SJSA1 (cell line): ENCODE results near the gene SOS2. TPM values are rescaled to one million over a fixed set of nuclear protein-coding genes. Genes with fewer than 3 reads are reported as not detected.

Source experiments
- DNase-seq, 2 experiments: peaks; one replicate each; pipeline ENCODE4 v3.0.0-alpha.2; 2015 to 2020; ENCODE audit warnings: low spot score in 2 of 2, low read depth in 1 of 2
- H3K27ac ChIP-seq: fragments of 250-450 bp; sonication (Bioruptor Pico); 2 replicates; pipeline ENCODE4 v1.5.1; 2020; ENCODE audit warnings: mild to moderate bottlenecking, moderate library complexity
- H3K27me3 ChIP-seq: fragments of 250-450 bp; sonication (Bioruptor Pico); replicated peaks from 2 replicates; pipeline ENCODE4 v1.5.1; 2020; ENCODE audit warnings: mild to moderate bottlenecking, moderate library complexity
- H3K36me3 ChIP-seq: fragments of 250-450 bp; sonication (Bioruptor Pico); 2 replicates; pipeline ENCODE4 v1.5.1; 2020; ENCODE audit warnings: mild to moderate bottlenecking
- H3K4me1 ChIP-seq: fragments of 250-450 bp; sonication (Bioruptor Pico); replicated peaks from 2 replicates; pipeline ENCODE4 v1.6.1; 2021; ENCODE audit warnings: mild to moderate bottlenecking
- H3K4me3 ChIP-seq: fragments of 250-450 bp; sonication (Bioruptor Pico); 2 replicates; pipeline ENCODE4 v1.5.1; 2020; ENCODE audit warnings: mild to moderate bottlenecking
- H3K9me3 ChIP-seq: fragments of 250-450 bp; sonication (Bioruptor Pico); replicated peaks from 2 replicates; pipeline ENCODE4 v1.5.1; 2020; ENCODE audit warnings: mild to moderate bottlenecking
- total RNA-seq: library from RNA; depleted of rRNA; stranded (reverse); fragments of >200 nt; shearing (Covaris generic); gene quantifications from 2 replicates; pipeline ENCODE4 v1.2.3, GENCODE V29; 2014

The SOS2 gene
- total RNA-seq, 1 experiment from 2014 or later: 16.2 TPM

- peaks cover 18% of the 10 kb centered on the region for H3K4me1 ChIP-seq
- no peak overlapping the region for H3K27ac ChIP-seq
- no peaks in the 10 kb centered on the region for H3K9me3 ChIP-seq
- no peak for DNase-seq
- H3K27me3 ChIP-seq: no peaks in the 10 kb centered on the region
- H3K36me3 ChIP-seq: peaks cover 31% of the 10 kb centered on the region
- no peak overlapping the region for H3K4me3 ChIP-seq
Observed at GRCh38 chr14:50117456-50117855, 113.9 kb downstream of the SOS2 start.

GRCh38 chr14:50116966-50117365 lies 114.4 kb downstream of the SOS2 start:
- peaks cover 18% of the 10 kb centered on the region for H3K4me1 ChIP-seq
- H3K4me3 ChIP-seq: peak overlapping the region; percentile 53
- no peak for DNase-seq
- H3K9me3 ChIP-seq: no peaks in the 10 kb centered on the region
- peak overlapping the region; percentile 68 for H3K27ac ChIP-seq
- peaks cover 34% of the 10 kb centered on the region for H3K36me3 ChIP-seq
- H3K27me3 ChIP-seq: no peaks in the 10 kb centered on the region

- Histone ChIP-seq H3K9me3 (no peaks in the 10 kb centered on the region), H3K36me3 (peaks cover 39% of the 10 kb centered on the region), H3K27me3 (no peaks in the 10 kb centered on the region), H3K27ac (peak within 1 kb of the TSS; percentile 68), H3K4me3 (peak within 1 kb of the TSS; percentile 53), H3K4me1 (peaks cover 18% of the 10 kb centered on the region)
- peak; percentile 88 to 90 for DNase-seq
Observed at GRCh38 chr14:50116181-50116956, 115.0 kb downstream of the SOS2 start, which contains the start of gene VCPKMT. VCPKMT (minus strand) TSS chr14:50116572; CDS start chr14:50116552, 20 bp downstream.

GRCh38 chr14:50113381-50114035 lies 117.9 kb downstream of the SOS2 start:
- H3K9me3 ChIP-seq: no peaks in the 10 kb centered on the region
- no peak overlapping the region for H3K4me3 ChIP-seq
- peaks cover 18% of the 10 kb centered on the region for H3K4me1 ChIP-seq
- H3K36me3 ChIP-seq: peaks cover 59% of the 10 kb centered on the region
- no peak overlapping the region for H3K27ac ChIP-seq
- DNase-seq: no peak
- no peaks in the 10 kb centered on the region for H3K27me3 ChIP-seq

GRCh38 chr14:50110323-50111037 lies 120.9 kb downstream of the SOS2 start:
- Histone ChIP-seq H3K9me3 (no peaks in the 10 kb centered on the region), H3K4me3 (no peak overlapping the region), H3K36me3 (peaks cover 59% of the 10 kb centered on the region), H3K4me1 (peaks cover 3% of the 10 kb centered on the region), H3K27ac (no peak overlapping the region), H3K27me3 (no peaks in the 10 kb centered on the region)
- DNase-seq: no peak

DNA sequence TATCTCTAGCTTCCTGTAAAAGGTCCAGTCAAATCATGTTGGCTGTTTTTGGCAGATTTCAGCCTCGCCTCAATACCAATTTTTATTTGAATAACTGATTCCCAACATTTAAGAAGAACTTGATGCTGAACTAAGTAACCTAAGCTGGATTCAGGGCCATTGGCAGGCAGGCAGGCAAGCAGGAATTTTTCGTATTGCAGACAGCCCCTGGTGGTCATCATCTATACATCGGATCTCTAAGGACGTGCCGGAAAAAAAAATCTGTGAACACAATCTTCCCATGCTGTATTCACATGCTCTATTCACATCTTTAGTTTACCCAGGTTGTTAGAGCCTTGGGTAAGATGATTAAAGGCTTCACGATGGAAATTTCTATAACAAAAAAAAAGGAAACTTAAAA lies 122.0 kb downstream of the SOS2 start:
- Histone ChIP-seq H3K27me3 (no peaks in the 10 kb centered on the region), H3K9me3 (no peaks in the 10 kb centered on the region), H3K4me3 (no peak overlapping the region), H3K27ac (no peak overlapping the region), H3K36me3 (peaks cover 50% of the 10 kb centered on the region), H3K4me1 (no peaks in the 10 kb centered on the region)
- DNase-seq: no peak

GRCh38 chr14:50107850-50108249 lies 123.5 kb downstream of the SOS2 start:
- no peak overlapping the region for H3K4me3 ChIP-seq
- DNase-seq: no peak

GRCh38 chr14:50106178-50106577 lies 125.2 kb downstream of the SOS2 start:
- Histone ChIP-seq H3K36me3 (peaks cover 27% of the 10 kb centered on the region), H3K4me1 (no peaks in the 10 kb centered on the region)
- no peak for DNase-seq

More at GRCh38 chr14:50107850-50108249, 123.5 kb downstream of the SOS2 start:
- no peaks in the 10 kb centered on the region for H3K9me3 ChIP-seq
- no peaks in the 10 kb centered on the region for H3K4me1 ChIP-seq
- no peak overlapping the region for H3K27ac ChIP-seq
- no peaks in the 10 kb centered on the region for H3K27me3 ChIP-seq
- H3K36me3 ChIP-seq: peaks cover 42% of the 10 kb centered on the region

GRCh38 chr14:50103558-50103957 lies 127.8 kb downstream of the SOS2 start:
- Histone ChIP-seq H3K36me3 (peaks cover 7% of the 10 kb centered on the region), H3K4me3 (no peak overlapping the region), H3K27ac (no peak overlapping the region), H3K4me1 (no peaks in the 10 kb centered on the region), H3K9me3 (no peaks in the 10 kb centered on the region), H3K27me3 (no peaks in the 10 kb centered on the region)
- no peak for DNase-seq

More at GRCh38 chr14:50106178-50106577, 125.2 kb downstream of the SOS2 start:
- Histone ChIP-seq H3K4me3 (no peak overlapping the region), H3K9me3 (no peaks in the 10 kb centered on the region), H3K27ac (no peak overlapping the region), H3K27me3 (no peaks in the 10 kb centered on the region)

DNA sequence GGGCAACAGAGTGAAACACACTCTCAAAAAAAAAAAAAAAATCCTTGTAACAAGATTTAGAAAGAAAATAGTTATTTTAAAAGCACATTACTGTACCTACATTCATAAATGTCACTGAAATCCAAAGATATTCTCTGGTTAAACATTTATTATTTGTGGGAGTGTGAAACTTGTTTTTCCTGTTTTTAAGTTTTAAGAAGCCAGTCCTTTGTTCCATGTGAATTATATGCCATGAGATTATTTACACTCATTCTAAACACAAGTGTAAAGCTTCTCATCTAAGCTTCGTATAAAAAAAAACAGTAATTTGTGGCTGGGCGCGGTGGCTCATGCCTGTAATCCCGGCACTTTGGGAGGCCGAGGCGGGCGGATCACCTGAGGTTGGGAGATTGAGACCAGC lies 130.0 kb downstream of the SOS2 start:
- Histone ChIP-seq H3K4me1 (no peaks in the 10 kb centered on the region), H3K9me3 (no peaks in the 10 kb centered on the region)
- no peak for DNase-seq

GRCh38 chr14:50100805-50101204 lies 130.6 kb downstream of the SOS2 start:
- Histone ChIP-seq H3K4me3 (no peak overlapping the region), H3K9me3 (no peaks in the 10 kb centered on the region), H3K27me3 (no peaks in the 10 kb centered on the region), H3K27ac (no peak overlapping the region), H3K36me3 (peaks cover 3% of the 10 kb centered on the region; the same call in 1 of the 2 replicates), H3K4me1 (no peaks in the 10 kb centered on the region)
- no peak for DNase-seq

More for the DNA sequence above, 130.0 kb downstream of the SOS2 start:
- no peak overlapping the region for H3K4me3 ChIP-seq
- H3K27ac ChIP-seq: no peak overlapping the region
- peaks cover 3% of the 10 kb centered on the region; the same call in 1 of the 2 replicates for H3K36me3 ChIP-seq
- H3K27me3 ChIP-seq: no peaks in the 10 kb centered on the region

DNA sequence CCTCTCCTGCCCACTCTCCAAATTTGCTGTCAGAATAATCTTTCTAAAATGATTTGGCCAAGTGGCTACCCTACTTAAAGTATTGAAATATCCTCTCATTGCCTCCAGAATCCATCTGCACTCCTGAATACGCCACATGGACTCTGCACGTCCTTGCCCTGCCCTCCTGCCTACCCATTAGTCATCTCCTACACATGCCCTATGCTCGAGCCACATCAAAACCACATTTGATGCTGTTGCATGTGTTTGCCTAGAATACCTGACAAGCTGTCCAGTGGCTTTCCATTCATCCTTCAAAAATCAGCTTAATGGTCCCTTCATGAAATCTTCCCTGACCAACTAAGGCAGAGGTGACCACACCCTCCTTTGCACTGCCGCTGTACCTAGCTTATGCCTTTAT lies 132.0 kb downstream of the SOS2 start:
- DNase-seq: no peak
- Histone ChIP-seq H3K9me3 (no peaks in the 10 kb centered on the region), H3K27ac (no peak overlapping the region), H3K27me3 (no peaks in the 10 kb centered on the region), H3K36me3 (peaks cover 3% of the 10 kb centered on the region; the same call in 1 of the 2 replicates), H3K4me3 (no peak overlapping the region), H3K4me1 (no peaks in the 10 kb centered on the region)

- Histone ChIP-seq H3K36me3 (no peaks in the 10 kb centered on the region), H3K9me3 (no peaks in the 10 kb centered on the region), H3K4me3 (no peak overlapping the region), H3K4me1 (no peaks in the 10 kb centered on the region), H3K27ac (no peak overlapping the region), H3K27me3 (no peaks in the 10 kb centered on the region)
- no peak for DNase-seq
Observed at GRCh38 chr14:50095895-50096294, 135.5 kb downstream of the SOS2 start.
